ENCODE results near the gene RAET1G.
"Not testable (repeated sequence)": the region's sequence is repeated elsewhere in the genome, so short reads cannot be mapped to it uniquely, and the experiment has no call there.

Gene RAET1G

DNA sequence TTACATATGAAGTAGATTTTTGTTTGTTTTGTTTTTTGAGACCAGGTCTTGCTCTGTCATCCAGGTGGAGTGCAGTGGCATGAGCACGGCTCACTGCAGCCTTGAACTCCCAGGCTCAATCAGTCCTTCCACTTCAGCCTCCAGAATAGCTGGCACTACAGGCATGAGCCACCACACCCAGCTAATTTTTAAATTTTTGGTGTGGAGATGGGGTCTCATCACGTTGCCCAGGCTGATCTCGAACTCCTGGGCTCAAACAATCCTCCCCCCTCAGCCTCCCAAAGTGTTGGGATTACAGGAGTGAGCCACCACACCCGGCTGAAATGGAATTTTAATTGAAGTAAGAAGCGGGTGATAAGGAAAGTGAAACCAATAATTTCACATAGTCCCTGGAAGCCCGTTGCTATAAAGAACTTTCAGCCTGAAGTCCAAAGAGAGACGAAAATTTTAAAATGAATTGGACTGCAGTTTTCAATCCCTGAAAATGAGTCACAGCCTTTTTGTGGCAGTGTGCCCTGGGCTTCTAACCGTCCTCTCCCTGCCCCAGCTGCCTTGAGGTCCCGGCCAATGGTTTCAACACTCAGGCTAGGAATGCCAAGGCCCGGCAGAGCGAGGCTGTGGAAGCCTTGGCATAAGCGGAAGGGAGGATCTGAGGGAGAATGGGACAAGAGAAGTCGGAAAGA lies 25.8 kb downstream of the RAET1G start:
- DNase-seq (ENCODE audit: low read depth, low spot score) = no peak

DNA sequence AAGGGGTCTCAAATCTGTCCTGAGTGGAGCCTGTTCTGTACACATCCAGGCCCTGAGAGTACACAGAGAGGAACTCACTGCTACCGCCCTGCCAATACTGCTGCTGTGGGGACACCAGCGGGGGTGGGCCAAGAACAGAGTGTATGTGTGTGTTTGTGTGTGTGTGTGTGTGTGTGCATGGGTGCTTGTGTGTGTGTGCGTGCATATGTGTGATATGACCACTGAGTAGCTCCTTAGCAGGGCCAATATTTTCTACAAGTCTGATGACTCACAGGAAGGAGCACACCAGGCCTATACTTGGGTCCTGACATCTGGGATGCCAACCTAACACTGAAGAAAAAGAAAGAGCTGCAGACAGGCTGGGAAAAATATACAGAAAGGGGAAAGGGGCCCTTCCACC lies 26.4 kb downstream of the RAET1G start:
- DNase-seq (ENCODE audit: low read depth, low spot score) = no peak

DNA sequence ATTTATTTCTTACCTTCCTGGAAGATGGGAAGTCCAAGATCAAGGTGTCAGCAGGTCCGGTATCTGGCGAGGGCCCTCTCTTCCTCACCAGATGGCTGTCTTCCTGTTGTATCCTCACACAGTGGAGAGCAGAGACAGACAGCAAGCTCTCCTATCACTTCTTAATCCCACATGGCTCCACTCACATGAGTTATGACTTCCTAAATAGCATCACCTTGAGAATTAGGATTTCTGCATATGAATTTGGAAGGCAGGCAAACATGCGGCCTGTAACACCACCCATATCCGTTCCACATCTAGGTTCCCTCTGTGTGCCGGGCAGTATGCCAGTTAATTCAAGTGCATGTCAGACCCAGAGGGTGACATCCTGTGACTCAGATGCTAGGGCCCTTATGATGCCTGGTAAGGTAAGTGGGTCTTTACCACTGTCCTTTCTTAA lies 27.1 kb downstream of the RAET1G start:
- DNase-seq (ENCODE audit: low read depth, low spot score) = no peak

DNA sequence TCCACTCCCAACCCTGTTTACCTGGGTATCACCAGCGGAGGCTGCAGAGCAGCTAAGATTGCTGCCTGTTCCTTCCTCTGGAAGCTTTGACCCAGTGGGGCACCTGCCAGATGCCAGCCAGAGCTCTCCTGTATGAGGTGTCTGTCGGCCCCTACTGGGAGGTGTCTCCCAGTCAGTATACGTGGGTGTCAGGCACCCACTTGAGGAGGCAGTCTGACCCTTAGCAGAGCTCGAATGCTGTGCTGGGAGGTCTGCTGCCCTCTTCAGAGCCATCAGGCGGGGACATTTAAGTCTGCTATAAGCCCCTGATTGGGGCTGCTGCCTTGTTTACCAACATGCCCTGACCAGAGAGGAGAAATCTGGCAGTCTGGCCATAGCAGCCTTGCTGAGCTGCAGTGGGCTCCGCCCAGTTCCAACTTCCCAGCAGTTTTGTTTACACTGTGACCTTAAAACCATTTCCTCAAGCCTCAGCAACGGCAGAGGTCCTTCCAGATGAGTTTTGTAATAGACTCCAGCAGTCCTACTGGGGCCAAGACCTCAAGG lies 27.8 kb downstream of the RAET1G start:
- no peak for DNase-seq (ENCODE audit: low read depth, low spot score)

DNA sequence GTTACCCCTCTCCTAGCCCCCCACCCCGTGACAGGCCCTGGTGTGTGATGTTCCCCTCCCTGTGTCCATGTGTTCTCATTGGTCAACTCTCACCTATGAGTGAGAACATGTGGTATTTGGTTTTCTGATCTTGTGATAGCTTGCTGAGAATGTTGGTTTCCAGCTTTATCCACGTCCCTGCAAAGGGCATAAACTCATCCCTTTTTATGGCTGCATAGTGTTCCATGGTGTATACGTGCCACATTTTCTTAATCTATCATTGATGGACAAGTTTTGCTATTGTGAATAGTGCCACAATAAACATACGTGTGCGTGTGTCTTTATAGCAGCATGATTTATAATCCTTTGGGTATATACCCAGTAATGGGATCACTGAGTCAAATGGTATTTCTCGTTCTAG lies 31.1 kb downstream of the RAET1G start:
- DNase-seq (ENCODE audit: low read depth, low spot score) = not testable (repeated sequence)

DNA sequence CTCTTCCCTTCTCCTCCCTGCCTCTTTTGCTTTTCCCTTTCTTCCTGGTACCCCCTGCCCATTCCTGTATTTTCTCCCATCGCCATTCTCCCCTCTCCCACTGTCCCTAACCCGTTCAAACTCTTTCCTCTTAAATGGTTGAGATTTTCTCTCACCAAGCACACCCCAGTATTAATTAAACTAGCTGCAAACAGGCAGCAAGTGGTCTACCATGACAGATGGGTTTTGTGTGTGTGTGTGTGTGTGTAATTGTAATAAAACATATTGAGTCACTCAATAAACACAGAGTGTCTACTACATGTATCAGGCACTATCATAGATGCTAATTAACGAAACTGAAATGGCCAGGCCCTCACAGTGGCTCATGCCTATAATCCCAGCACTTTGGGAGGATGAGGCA lies 31.7 kb downstream of the RAET1G start:
- DNase-seq (ENCODE audit: low read depth, low spot score) = no peak

DNA sequence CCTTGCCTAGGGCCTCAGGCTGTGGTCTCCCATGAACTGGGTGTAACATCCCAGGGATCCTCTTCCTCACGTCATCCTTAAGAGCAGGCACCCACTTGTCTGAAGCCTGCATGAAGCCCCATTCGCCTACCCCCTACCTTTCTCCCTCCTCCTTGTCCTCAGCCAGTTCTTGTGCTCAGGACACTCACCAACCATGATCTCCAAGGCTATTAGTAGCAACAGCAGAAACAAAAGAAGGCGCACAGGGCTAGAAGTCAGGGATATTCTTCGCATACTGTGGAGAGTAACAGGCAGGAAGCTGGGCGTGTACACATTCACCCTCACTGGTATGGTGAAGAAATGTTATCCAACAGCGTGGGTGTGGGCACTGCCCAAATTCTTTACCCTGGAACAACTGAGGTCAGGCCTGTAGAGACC lies 32.3 kb downstream of the RAET1G start:
- no peak for DNase-seq (ENCODE audit: low read depth, low spot score)

DNA sequence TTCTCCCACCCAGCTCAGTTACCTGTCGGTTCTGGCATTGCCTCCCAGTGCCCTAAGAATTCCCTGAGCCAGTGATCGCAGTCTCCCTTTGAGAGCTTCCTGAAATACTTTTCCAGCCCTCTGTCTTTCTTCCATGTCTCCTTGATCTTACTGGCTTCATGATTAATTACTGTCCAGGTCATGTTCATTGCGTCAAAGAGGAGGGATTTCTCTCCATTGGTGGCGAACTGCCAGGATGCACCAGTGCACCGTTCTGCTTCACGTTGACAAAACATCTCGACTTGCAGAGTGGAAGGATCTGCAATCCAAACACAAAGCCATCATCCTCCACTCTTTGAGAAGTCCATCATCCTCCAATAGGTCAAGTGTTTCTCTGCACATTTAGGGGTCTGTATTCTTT lies 33.6 kb downstream of the RAET1G start:
- no peak for DNase-seq (ENCODE audit: low read depth, low spot score)

DNA sequence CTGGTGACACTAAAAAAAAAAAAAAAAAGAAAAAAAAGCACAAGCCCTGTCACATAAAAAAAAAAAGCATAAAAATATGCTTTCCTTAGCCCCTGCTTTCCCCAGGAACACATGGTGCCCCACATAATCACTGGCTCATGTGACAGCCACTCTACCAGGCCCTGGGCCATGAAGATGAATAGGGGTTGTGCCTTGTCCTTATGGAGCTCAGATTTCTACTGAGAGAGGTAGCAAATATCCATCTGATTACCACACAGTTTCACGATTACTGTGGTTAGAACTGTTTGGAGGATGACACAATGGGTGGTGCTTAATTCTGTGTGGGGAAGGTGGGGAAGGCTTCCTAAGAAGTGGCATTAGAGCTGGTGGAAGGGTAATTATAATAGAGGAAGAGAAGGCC lies 34.3 kb downstream of the RAET1G start:
- no peak for DNase-seq (ENCODE audit: low read depth, low spot score)

DNA sequence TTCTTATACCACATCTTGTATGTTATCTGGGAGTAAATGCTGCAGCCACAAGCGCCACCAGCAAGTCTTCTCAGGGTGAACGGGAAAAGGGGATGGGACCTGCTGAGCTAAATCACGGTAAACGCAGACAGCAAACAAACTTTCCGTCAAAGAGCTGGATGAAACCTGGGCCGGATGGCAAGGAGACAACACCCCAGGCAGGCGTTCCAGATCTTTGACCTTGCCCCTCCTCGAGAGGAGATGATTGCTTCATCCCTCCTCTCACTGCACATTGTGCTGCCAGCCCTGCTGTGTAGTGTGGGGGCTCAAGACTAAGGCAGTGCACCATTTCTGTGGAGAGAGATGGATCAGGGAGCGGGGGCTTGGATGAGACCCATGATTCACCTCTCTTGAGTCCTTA lies 34.8 kb downstream of the RAET1G start:
- no peak for DNase-seq (ENCODE audit: low read depth, low spot score)

DNA sequence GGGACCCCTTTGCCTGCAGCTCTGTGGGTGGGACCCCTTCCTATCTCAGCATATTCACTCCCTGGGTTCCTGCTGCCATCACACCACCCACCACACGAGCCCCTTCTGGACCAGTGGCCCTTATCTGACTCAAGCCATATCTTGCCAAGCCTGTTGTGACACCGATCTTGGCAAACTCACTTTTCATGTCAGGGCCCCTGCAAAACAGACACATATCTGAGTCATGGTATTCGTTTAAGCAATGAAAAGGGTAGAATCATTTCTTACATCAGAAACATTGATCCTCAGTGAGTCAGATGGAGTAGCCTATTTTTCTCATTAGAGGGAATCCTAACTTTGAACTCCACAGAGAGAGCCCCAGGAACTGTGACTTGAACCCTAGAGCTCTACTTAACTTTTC lies 35.6 kb downstream of the RAET1G start:
- no peak for DNase-seq (ENCODE audit: low read depth, low spot score)

DNA sequence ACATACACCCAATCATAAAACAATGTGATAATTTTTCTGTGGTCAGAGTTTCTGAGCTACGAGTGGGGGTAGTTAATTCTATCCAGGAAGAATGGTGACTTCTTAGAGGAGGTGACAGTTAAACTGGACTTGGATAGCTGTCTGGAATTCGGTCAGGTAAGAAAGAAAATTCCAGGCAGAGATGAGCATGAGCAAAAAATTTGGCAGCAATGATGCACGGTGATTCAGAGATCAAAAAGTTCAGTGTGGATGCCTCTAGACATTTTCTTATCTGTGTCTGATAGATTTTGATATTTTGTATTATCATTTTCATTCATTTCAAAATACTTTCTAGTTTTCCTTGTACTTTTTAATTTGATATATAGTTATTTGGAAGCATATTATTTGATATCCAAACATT lies 37.0 kb downstream of the RAET1G start:
- DNase-seq (ENCODE audit: low read depth, low spot score) = no peak

DNA sequence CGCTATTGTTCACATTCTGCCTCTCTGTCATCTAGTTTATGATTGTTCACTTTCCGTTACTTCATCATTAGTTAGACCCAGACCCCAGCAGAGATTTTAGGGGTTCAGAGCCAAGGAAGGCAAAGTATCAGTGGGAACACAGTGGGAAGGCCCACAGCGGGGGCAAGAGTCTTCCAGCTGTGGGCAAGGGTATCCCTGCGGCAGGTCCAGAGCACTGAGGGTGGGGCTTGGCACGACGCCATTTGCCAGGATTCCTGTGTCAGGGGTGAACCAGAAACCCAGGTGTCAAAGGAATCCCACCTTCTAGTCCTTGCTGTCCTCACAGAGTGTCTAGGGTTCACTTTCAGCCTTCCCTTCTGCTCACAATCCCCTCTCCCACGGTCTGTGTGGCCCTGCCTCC lies 38.3 kb downstream of the RAET1G start:
- DNase-seq (ENCODE audit: low read depth, low spot score) = no peak

DNA sequence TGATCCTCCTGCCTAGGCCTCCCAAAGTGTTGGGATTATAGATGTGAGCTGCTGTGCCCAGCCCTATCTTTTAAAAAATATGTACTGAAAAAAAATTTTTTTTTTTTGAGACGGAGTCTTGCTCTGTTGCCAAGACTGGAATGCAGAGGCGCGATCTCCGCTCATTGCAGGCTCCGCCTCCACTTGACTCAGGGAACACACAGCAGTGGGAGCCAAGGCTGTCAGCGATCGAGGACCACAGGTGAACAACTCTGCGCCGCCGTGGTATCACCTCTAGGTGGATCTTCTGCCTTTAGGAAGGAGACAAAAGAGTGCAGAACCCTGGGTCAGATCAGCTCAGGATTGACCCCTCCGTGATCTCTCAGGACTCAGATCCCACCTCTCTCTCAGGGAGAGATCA lies 38.7 kb downstream of the RAET1G start:
- DNase-seq (ENCODE audit: low read depth, low spot score) = no peak

DNA sequence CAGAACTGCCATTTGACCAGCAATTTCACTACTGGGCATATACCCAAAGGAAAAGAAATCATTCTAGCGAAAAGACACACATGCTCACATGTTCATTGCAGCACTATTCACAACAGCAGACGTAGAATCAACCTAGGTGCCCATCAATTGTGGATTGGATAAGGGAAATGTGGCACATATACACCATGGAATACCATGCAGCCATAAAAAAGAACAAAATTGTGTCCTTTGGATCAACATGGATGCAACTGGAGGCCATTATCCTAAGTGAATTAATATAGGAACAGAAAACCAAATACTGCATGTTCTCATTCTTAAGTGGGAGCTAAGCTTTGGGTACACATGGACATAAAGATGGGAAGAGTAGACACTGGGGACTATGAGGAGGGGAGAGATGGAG lies 41.1 kb downstream of the RAET1G start:
- DNase-seq (ENCODE audit: low read depth, low spot score) = no peak

DNA sequence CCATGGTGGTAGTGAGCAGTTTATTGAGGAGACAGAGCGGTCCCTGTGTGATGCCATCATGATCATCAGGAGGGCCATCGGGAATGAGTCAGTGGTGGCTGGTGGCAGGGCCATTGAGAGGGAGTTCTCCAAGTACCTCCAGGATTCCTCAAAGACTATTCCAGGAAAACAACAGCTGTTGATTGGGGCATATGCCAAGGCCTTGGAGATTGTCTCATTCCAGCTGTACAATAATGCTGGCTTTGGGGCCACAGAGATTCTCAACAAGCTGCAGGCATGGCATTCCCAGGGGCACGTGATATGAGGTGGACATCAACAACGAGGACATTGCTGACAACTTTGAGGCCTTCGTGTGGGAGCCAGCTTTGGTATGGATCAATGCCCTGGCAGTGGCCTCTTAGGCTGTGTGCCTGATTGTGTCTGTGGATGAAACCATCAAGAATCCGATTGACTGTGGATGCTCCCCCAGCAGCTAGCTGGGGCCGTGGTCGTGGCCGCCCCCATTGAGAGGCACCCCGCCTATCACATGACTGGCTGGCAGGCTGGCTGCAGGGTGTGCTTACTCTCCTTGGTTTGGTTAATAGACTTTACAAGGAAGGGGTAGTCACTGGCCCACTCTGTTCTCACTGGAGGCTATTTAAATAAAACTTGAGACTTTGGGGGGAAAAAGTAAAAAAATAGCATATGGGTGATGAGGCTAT lies 41.7 kb downstream of the RAET1G start:
- no peak for DNase-seq (ENCODE audit: low read depth, low spot score)

DNA sequence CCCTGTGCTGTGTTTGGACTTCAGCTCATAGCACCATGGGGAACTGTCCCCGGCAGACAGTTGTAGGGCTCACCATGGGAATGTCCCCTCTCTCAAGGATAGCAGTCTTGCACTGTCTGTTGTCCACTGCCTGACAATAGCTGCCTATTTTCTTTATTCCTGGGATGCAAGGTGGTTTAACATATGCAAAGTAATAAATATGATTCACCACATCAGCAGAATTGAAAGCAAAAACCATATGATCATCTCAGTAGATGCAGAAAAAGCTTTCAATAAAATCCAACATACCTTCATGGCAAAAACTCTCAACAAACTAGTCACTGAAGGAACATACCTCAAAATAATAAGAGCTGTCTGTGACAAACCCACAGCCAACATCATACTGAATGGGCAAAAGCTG lies 45.3 kb downstream of the RAET1G start:
- DNase-seq (ENCODE audit: low read depth, low spot score) = no peak

DNA sequence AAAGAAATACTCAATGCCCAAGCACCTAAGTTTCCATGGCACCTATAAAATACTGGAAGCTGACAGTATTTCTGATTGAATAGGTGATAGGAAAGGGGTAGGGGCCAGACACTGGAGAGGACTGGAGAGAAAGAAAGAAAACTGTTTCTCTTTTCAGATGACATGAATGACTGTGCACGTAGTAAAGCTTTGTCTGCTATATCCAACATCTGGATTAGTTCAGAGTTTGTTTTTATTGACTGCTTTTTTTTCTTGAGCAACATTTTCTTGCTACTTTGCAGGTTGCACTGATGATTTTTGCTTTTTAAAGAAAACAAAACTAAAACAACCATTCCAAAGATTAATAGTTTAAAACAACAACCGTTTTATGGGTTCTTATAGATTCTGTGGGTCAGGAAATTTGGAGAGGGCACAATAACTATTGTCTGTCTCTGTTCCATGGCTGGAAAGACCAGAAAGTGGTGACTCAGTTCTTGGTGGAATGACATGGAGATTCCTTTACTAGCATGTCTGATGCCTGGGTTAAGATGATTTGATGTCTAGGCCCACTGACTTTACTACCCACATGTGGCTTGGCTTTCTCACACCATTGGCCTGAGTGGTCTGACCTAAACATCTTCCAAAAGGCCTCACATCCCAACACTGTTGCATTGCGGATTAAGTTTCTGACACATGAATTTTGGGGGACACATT lies 46.5 kb downstream of the RAET1G start:
- DNase-seq (ENCODE audit: low read depth, low spot score) = no peak

DNA sequence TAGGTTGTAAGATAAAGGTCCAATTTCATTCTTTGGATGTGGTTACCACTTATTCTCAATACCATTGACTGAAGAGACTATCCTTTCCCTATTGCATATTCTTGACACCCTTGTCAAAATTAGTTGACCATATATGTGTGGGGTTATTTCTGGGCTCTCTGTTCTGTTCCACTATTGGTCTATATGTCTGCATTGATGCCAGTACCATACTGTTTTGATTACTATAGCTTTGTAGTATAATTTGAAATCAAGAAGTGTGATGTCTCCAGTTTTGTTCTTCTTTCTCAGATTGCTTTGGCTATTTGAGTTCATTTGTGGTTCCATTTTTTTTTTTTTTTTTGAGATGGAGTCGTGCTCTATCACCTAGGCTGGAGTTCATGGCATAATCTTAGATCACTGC lies 50.7 kb downstream of the RAET1G start:
- no peak for DNase-seq (ENCODE audit: low read depth, low spot score)

DNA sequence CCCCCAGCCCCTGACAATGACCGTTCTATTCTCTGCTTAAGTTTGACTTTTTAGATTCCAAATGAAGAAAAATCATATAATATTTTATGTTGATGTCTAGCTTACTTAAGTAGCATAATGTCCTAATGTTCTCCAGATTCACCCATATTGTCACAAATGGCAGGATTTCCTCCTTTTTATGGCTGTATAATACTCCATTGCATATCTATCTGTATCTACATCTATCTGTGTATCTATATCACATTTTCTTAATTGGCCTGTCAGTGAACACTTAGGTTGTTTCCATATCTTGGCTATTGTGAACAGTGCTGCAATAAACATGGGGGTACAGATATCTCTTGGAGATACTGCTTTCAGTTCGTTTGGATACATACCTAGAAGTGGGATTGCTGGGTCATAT lies 51.7 kb downstream of the RAET1G start:
- DNase-seq (ENCODE audit: low read depth, low spot score) = no peak

DNA sequence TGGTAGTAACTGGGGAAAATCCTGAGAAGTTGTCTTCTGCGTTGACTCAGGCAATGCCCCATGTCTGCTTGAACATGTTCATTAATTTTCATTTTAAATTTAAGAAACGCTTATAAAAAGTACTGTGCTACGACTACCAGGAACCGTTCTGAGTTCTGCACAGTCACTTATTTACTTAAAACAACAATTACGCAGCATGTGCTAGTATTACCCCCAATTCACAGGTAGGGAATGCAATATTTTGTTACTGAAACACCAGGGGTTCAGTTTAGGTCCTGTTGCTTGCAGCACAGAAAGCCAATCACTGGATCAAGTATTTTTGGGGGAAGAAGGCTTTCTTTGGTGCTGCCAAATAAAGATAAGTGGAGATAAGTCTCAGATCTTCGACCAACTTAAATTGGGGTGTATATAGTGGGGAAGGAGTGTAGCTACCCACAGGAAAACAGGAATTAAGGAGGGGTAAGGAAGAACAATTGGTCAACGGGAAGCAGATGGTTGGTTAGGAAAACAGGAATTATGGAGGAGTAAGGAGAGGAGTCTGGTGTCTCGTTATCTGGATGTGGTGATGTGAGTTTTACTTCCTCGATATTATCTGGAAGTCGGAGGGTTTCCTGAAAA lies 53.5 kb downstream of the RAET1G start:
- DNase-seq (ENCODE audit: low read depth, low spot score) = no peak
